Nephron (organoid): ENCODE data around the gene MRPL4.

Experiments used
- H3K27ac Mint-ChIP-seq, 3 experiments: 2 replicates each; pipeline ENCODE4 v1.8.0; 2020; ENCODE audit warnings: mixed read lengths in 3 of 3, mild to moderate bottlenecking in 2 of 3, moderate library complexity in 1 of 3
- H3K27me3 Mint-ChIP-seq: 2 replicates; pipeline ENCODE4 v1.8.0; 2021; ENCODE audit warnings: low read depth, mild to moderate bottlenecking, moderate library complexity, mixed read lengths
- H3K36me3 Mint-ChIP-seq: 2 replicates; pipeline ENCODE4 v1.8.0; 2020; ENCODE audit warnings: low read depth, mixed read lengths
- H3K4me1 Mint-ChIP-seq: 2 replicates; pipeline ENCODE4 v1.8.0; 2020; ENCODE audit warnings: mixed read lengths
- H3K4me3 Mint-ChIP-seq, 3 experiments: 2 replicates each; pipeline ENCODE4 v1.8.0; 2020; ENCODE audit warnings: mild to moderate bottlenecking in 3 of 3, mixed read lengths in 3 of 3, moderate library complexity in 2 of 3
- H3K9me3 Mint-ChIP-seq: 2 replicates; pipeline ENCODE4 v1.8.0; 2020; ENCODE audit warnings: mixed read lengths
- CTCF ChIP-seq, 3 experiments: fragments of 200-600 bp; sonication (generic); IDR thresholded peaks; one replicate each; pipeline ENCODE4 v1.5.0; 2021; ENCODE audit warnings: antibody characterized with exemption in 3 of 3; ENCODE audit not compliant: unreplicated experiment in 3 of 3

MRPL4 gene

GRCh38 chr19:10295847-10296591 lies 44.0 kb downstream of the MRPL4 start:
- H3K9me3 Mint-ChIP-seq: peaks cover 3% of the 10 kb centered on the region
- peaks cover 9% of the 10 kb centered on the region for H3K4me1 Mint-ChIP-seq
- no peaks in the 10 kb centered on the region for H3K36me3 Mint-ChIP-seq
- no peak overlapping the region for H3K27ac Mint-ChIP-seq
- H3K27me3 Mint-ChIP-seq: peaks cover 83% of the 10 kb centered on the region
- H3K4me3 Mint-ChIP-seq: peak overlapping the region; percentile 52 to 70 (median 59)
- no peak for TF ChIP-seq CTCF (IDR thresholded peaks at IDR 0.05; ENCODE audit: unreplicated experiment in 3 of 3)

GRCh38 chr19:10299545-10300458 lies 47.8 kb downstream of the MRPL4 start:
- TF ChIP-seq CTCF (IDR thresholded peaks at IDR 0.05; ENCODE audit: unreplicated experiment in 3 of 3): no peak
- Mint-ChIP-seq H3K4me3 (peak overlapping the region in 1 of 3 experiments; percentile 7), H3K36me3 (peaks cover 3% of the 10 kb centered on the region), H3K4me1 (peaks cover 4% of the 10 kb centered on the region), H3K27me3 (peaks cover 64% of the 10 kb centered on the region), H3K27ac (no peak overlapping the region), H3K9me3 (no peaks in the 10 kb centered on the region)

GRCh38 chr19:10305139-10305806 lies 53.3 kb downstream of the MRPL4 start:
- H3K4me3 Mint-ChIP-seq: no peak overlapping the region
- H3K4me1 Mint-ChIP-seq: no peaks in the 10 kb centered on the region
- no peaks in the 10 kb centered on the region for H3K9me3 Mint-ChIP-seq
- H3K36me3 Mint-ChIP-seq: peaks cover 6% of the 10 kb centered on the region
- peaks cover 19% of the 10 kb centered on the region for H3K27me3 Mint-ChIP-seq
- no peak for TF ChIP-seq CTCF (IDR thresholded peaks at IDR 0.05; ENCODE audit: unreplicated experiment in 3 of 3)
- H3K27ac Mint-ChIP-seq: no peak overlapping the region

- peaks cover 6% of the 10 kb centered on the region for H3K36me3 Mint-ChIP-seq
- H3K4me1 Mint-ChIP-seq: no peaks in the 10 kb centered on the region
- TF ChIP-seq CTCF (IDR thresholded peaks at IDR 0.05; ENCODE audit: unreplicated experiment in 3 of 3): no peak
- no peak overlapping the region for H3K27ac Mint-ChIP-seq
- peaks cover 15% of the 10 kb centered on the region for H3K27me3 Mint-ChIP-seq
- no peak overlapping the region for H3K4me3 Mint-ChIP-seq
- H3K9me3 Mint-ChIP-seq: no peaks in the 10 kb centered on the region
These were observed 54.3 kb downstream of the MRPL4 start for GRCh38 chr19:10306327-10306726.

- no peaks in the 10 kb centered on the region for H3K9me3 Mint-ChIP-seq
- no peak for TF ChIP-seq CTCF (IDR thresholded peaks at IDR 0.05; ENCODE audit: unreplicated experiment in 3 of 3)
- H3K4me3 Mint-ChIP-seq: no peak within 1 kb of the TSS
- H3K36me3 Mint-ChIP-seq: peaks cover 6% of the 10 kb centered on the region
- H3K4me1 Mint-ChIP-seq: peaks cover 3% of the 10 kb centered on the region
- no peak within 1 kb of the TSS for H3K27ac Mint-ChIP-seq
- peaks cover 2% of the 10 kb centered on the region for H3K27me3 Mint-ChIP-seq
These were observed 57.4 kb downstream of the MRPL4 start, which contains the start of gene ZGLP1 for GRCh38 chr19:10309423-10309822. Gene ZGLP1, minus strand, starts transcription at chr19:10309815.
